BLaER1 treated with 17β-estradiol and CSF1 and Interleukin-3, amounts not matched to agents 10 nM and 100 nM (cell line): Measurements from ENCODE around the gene KLF7.

Experiments used
- H3K27ac ChIP-seq, 11 experiments: shearing (Covaris generic); formaldehyde crosslinking; 2 replicates each; pipeline ENCODE4 v1.8.1; 2022
- H3K27me3 ChIP-seq, 11 experiments: shearing (Covaris generic); formaldehyde crosslinking; 2 replicates each; pipeline ENCODE4 v1.8.1; 2022
- H3K36me3 ChIP-seq, 11 experiments: shearing (Covaris generic); formaldehyde crosslinking; 2 replicates each; pipeline ENCODE4 v1.8.1; 2022
- H3K4me1 ChIP-seq, 10 experiments: shearing (Covaris generic); formaldehyde crosslinking; 2 replicates each; pipeline ENCODE4 v1.8.1; 2022
- H3K4me2 ChIP-seq, 11 experiments: shearing (Covaris generic); formaldehyde crosslinking; 2 replicates each; pipeline ENCODE4 v1.8.1; 2022
- H3K4me3 ChIP-seq, 10 experiments: shearing (Covaris generic); formaldehyde crosslinking; 2 replicates each; pipeline ENCODE4 v1.8.1; 2022
- H3K9ac ChIP-seq, 11 experiments: shearing (Covaris generic); formaldehyde crosslinking; 2 replicates each; pipeline ENCODE4 v1.8.1; 2022
- H3K9me3 ChIP-seq, 11 experiments: shearing (Covaris generic); formaldehyde crosslinking; replicated peaks in 1 of 11; 2 replicates each; pipeline ENCODE4 v1.8.1; 2022
- H4K20me1 ChIP-seq, 11 experiments: shearing (Covaris generic); formaldehyde crosslinking; 2 replicates each; pipeline ENCODE4 v1.8.1; 2022
- Cebpa-rat ChIP-seq, 11 experiments: shearing (Covaris generic); IDR thresholded peaks; 2 replicates each; pipeline ENCODE4 v1.8.1; 2022

The KLF7 gene

GRCh38 chr2:207088839-207089238 is 76.9 kb downstream of the KLF7 start:
- peaks cover 0 to 11% (median 7%) of the 10 kb centered on the region in 11 experiments; a peak in 15 of 22 replicates for H3K9me3 ChIP-seq
- H3K36me3 ChIP-seq, result no peaks in the 10 kb centered on the region
- H4K20me1 ChIP-seq, result no peaks in the 10 kb centered on the region
- H3K27me3 ChIP-seq, result no peaks in the 10 kb centered on the region
- no peak for TF ChIP-seq Cebpa-rat (IDR thresholded peaks at IDR 0.05)
- H3K27ac ChIP-seq, result no peak overlapping the region
- no peak overlapping the region; a peak in 1 of 20 replicates for H3K4me3 ChIP-seq
- H3K4me2 ChIP-seq, result peak overlapping the region; percentile 46 to 81 (median 62); a peak in 21 of 22 replicates
- peaks cover 21 to 35% (median 32%) of the 10 kb centered on the region in 10 experiments for H3K4me1 ChIP-seq
- no peak overlapping the region for H3K9ac ChIP-seq

GRCh38 chr2:207088276-207088675 is 77.5 kb downstream of the KLF7 start:
- Histone ChIP-seq H3K9ac (no peak overlapping the region), H3K9me3 (peaks cover 0 to 11% (median 7%) of the 10 kb centered on the region in 11 experiments; a peak in 15 of 22 replicates), H4K20me1 (no peaks in the 10 kb centered on the region), H3K4me3 (no peak overlapping the region), H3K4me2 (peak overlapping the region; percentile 46 to 81 (median 62)), H3K4me1 (peaks cover 21 to 35% (median 32%) of the 10 kb centered on the region in 10 experiments), H3K27me3 (no peaks in the 10 kb centered on the region), H3K36me3 (no peaks in the 10 kb centered on the region), H3K27ac (no peak overlapping the region)
- no peak for TF ChIP-seq Cebpa-rat (IDR thresholded peaks at IDR 0.05)

GRCh38 chr2:207087046-207087902 is 78.5 kb downstream of the KLF7 start:
- Histone ChIP-seq H3K4me2 (no peak overlapping the region), H3K36me3 (no peaks in the 10 kb centered on the region), H3K27me3 (no peaks in the 10 kb centered on the region), H3K4me3 (no peak overlapping the region), H3K9me3 (peaks cover 0 to 8% (median 5%) of the 10 kb centered on the region in 11 experiments; a peak in 15 of 22 replicates), H3K27ac (no peak overlapping the region), H3K9ac (no peak overlapping the region), H3K4me1 (peaks cover 21 to 35% (median 32%) of the 10 kb centered on the region in 10 experiments), H4K20me1 (no peaks in the 10 kb centered on the region)
- no peak for TF ChIP-seq Cebpa-rat (IDR thresholded peaks at IDR 0.05)

GRCh38 chr2:207086136-207086535 is 79.6 kb downstream of the KLF7 start:
- Histone ChIP-seq H3K4me1 (peaks cover 21 to 33% (median 31%) of the 10 kb centered on the region in 10 experiments), H3K36me3 (no peaks in the 10 kb centered on the region), H3K4me3 (no peak overlapping the region), H4K20me1 (no peaks in the 10 kb centered on the region), H3K27ac (no peak overlapping the region), H3K9ac (no peak overlapping the region), H3K27me3 (no peaks in the 10 kb centered on the region), H3K9me3 (no peaks in the 10 kb centered on the region), H3K4me2 (no peak overlapping the region)
- TF ChIP-seq Cebpa-rat (IDR thresholded peaks at IDR 0.05), result no peak

GRCh38 chr2:207085110-207085509 is 80.6 kb downstream of the KLF7 start:
- Histone ChIP-seq H3K9me3 (no peaks in the 10 kb centered on the region), H3K4me3 (no peak overlapping the region), H3K36me3 (no peaks in the 10 kb centered on the region), H3K27me3 (no peaks in the 10 kb centered on the region), H3K4me2 (no peak overlapping the region), H3K4me1 (peaks cover 14 to 23% (median 21%) of the 10 kb centered on the region in 10 experiments), H3K9ac (no peak overlapping the region), H4K20me1 (no peaks in the 10 kb centered on the region), H3K27ac (no peak overlapping the region)
- TF ChIP-seq Cebpa-rat (IDR thresholded peaks at IDR 0.05), result no peak

- H3K4me3 ChIP-seq, result no peak overlapping the region
- H4K20me1 ChIP-seq, result no peaks in the 10 kb centered on the region
- TF ChIP-seq Cebpa-rat (IDR thresholded peaks at IDR 0.05), result no peak
- H3K4me2 ChIP-seq, result no peak overlapping the region
- H3K27ac ChIP-seq, result no peak overlapping the region
- H3K27me3 ChIP-seq, result no peaks in the 10 kb centered on the region
- peaks cover 5 to 7% (median 6%) of the 10 kb centered on the region in 10 experiments for H3K4me1 ChIP-seq
- no peak overlapping the region for H3K9ac ChIP-seq
- no peaks in the 10 kb centered on the region for H3K9me3 ChIP-seq
- no peaks in the 10 kb centered on the region for H3K36me3 ChIP-seq
Measured at GRCh38 chr2:207083361-207084110, 82.2 kb downstream of the KLF7 start.

- H3K4me2 ChIP-seq, result no peak overlapping the region
- H3K4me3 ChIP-seq, result no peak overlapping the region
- no peak for TF ChIP-seq Cebpa-rat (IDR thresholded peaks at IDR 0.05)
- H3K9ac ChIP-seq, result no peak overlapping the region
- H3K9me3 ChIP-seq, result no peaks in the 10 kb centered on the region
- H4K20me1 ChIP-seq, result no peaks in the 10 kb centered on the region
- H3K27me3 ChIP-seq, result no peaks in the 10 kb centered on the region
- H3K36me3 ChIP-seq, result no peaks in the 10 kb centered on the region
- no peaks in the 10 kb centered on the region for H3K4me1 ChIP-seq
- no peak overlapping the region for H3K27ac ChIP-seq
Measured at GRCh38 chr2:207082619-207083018, 83.1 kb downstream of the KLF7 start.

GRCh38 chr2:207078186-207078798 is 87.5 kb downstream of the KLF7 start:
- peaks cover 14 to 20% (median 15%) of the 10 kb centered on the region in 10 experiments for H3K4me1 ChIP-seq
- TF ChIP-seq Cebpa-rat (IDR thresholded peaks at IDR 0.05), result no peak
- no peak overlapping the region for H3K4me3 ChIP-seq
- no peak overlapping the region for H3K9ac ChIP-seq
- H3K36me3 ChIP-seq, result no peaks in the 10 kb centered on the region
- H4K20me1 ChIP-seq, result no peaks in the 10 kb centered on the region
- H3K9me3 ChIP-seq, result no peaks in the 10 kb centered on the region
- H3K4me2 ChIP-seq, result no peak overlapping the region
- H3K27ac ChIP-seq, result no peak overlapping the region
- no peaks in the 10 kb centered on the region for H3K27me3 ChIP-seq

GRCh38 chr2:207077266-207077665 is 88.5 kb downstream of the KLF7 start:
- Histone ChIP-seq H3K27ac (no peak overlapping the region), H3K9ac (no peak overlapping the region), H3K4me1 (peaks cover 14 to 30% (median 20%) of the 10 kb centered on the region in 10 experiments), H3K4me3 (no peak overlapping the region), H3K9me3 (no peaks in the 10 kb centered on the region), H4K20me1 (no peaks in the 10 kb centered on the region), H3K36me3 (no peaks in the 10 kb centered on the region), H3K4me2 (no peak overlapping the region), H3K27me3 (no peaks in the 10 kb centered on the region)
- TF ChIP-seq Cebpa-rat (IDR thresholded peaks at IDR 0.05), result no peak
